ENCODE data around the gene TMEM9.

Gene TMEM9

GRCh38 chr1:201090541-201090940 is 63.7 kb downstream of the TMEM9 start:
- DNase-seq (ENCODE audit: low spot score) = no peak
- TF ChIP-seq CTCF (IDR thresholded peaks at IDR 0.05; ENCODE audit: extremely low read depth, missing control alignments) = no peak

- TF ChIP-seq CTCF (IDR thresholded peaks at IDR 0.05; ENCODE audit: extremely low read depth, missing control alignments) = no peak
- no peak for DNase-seq (ENCODE audit: low spot score)
Observed at GRCh38 chr1:201089596-201089995, 64.7 kb downstream of the TMEM9 start.

GRCh38 chr1:201088901-201089525 is 65.3 kb downstream of the TMEM9 start:
- DNase-seq (ENCODE audit: low spot score) = no peak
- TF ChIP-seq CTCF (IDR thresholded peaks at IDR 0.05; ENCODE audit: extremely low read depth, missing control alignments) = no peak

GRCh38 chr1:201088395-201088794 is 65.9 kb downstream of the TMEM9 start:
- DNase-seq (ENCODE audit: low spot score) = no peak
- no peak for TF ChIP-seq CTCF (IDR thresholded peaks at IDR 0.05; ENCODE audit: extremely low read depth, missing control alignments)

- DNase-seq (ENCODE audit: low spot score) = peak; percentile 77
- peak; percentile 40 for TF ChIP-seq CTCF (IDR thresholded peaks at IDR 0.05; ENCODE audit: extremely low read depth, missing control alignments)
Observed at GRCh38 chr1:201085902-201086735, 68.2 kb downstream of the TMEM9 start.
